Measurements from ENCODE around the gene UAP1L1. TPM values are rescaled to one million over a fixed set of nuclear protein-coding genes. Genes with fewer than 3 reads are reported as not detected.
A peak's percentile ranks its signal among the peaks of the same experiment; 100 is the strongest.

UAP1L1 gene
- total and polyA plus RNA-seq, 2 of the 4 experiments (the other 2 are of a cell fraction), result 2.3 to 9.8 TPM

- Histone ChIP-seq H4K8ac (ENCODE audit: low read depth in 2 of 2, low read length in 2 of 2) (no peak overlapping the region), H3K23ac (ENCODE audit: low read depth, low read length) (no peak overlapping the region), H4K91ac (ENCODE audit: insufficient read depth, low read depth, low read length) (no peak overlapping the region), H3K14ac (replicated peaks; ENCODE audit: low read depth, low read length) (no peak overlapping the region), H3K4me2 (ENCODE audit: low read depth, low read length) (no peak overlapping the region), H3K4me3 (ENCODE audit: insufficient read depth, low read depth, low read length) (no peak overlapping the region), H3K9me3 (ENCODE audit: control insufficient read depth, insufficient read depth, low read length) (no peaks in the 10 kb centered on the region), H2AFZ (replicated peaks; ENCODE audit: low read length, poor library complexity) (peak overlapping the region; percentile 53), H2BK5ac (ENCODE audit: low read depth, low read length, poor library complexity, severe bottlenecking) (no peak overlapping the region), H3K27ac (ENCODE audit: insufficient read depth, low read length) (no peak overlapping the region), H3K56ac (ENCODE audit: extremely low read depth, insufficient read depth, low read length) (no peak overlapping the region), H3K4me1 (ENCODE audit: control insufficient read depth, insufficient read depth, low read length) (no peaks in the 10 kb centered on the region), H2AK9ac (replicated peaks; ENCODE audit: low read depth, low read length, poor library complexity) (peak overlapping the region; percentile 91), H4K5ac (ENCODE audit: low read depth, low read length) (no peak overlapping the region), H3K4ac (ENCODE audit: low read depth, low read length) (no peak overlapping the region), H3K9ac (ENCODE audit: low read depth, low read length) (no peak overlapping the region), H2BK20ac (ENCODE audit: low read depth, low read length) (no peak overlapping the region), H3K79me1 (ENCODE audit: low read depth in 1 of 2, low read length in 2 of 2) (no peaks in the 10 kb centered on the region), H3K36me3 (ENCODE audit: control insufficient read depth, insufficient read depth, low read length) (peaks cover 12% of the 10 kb centered on the region), H3K18ac (ENCODE audit: low read depth, low read length) (no peak overlapping the region), H3K27me3 (ENCODE audit: control insufficient read depth, insufficient read depth, low read length) (peaks cover 2% of the 10 kb centered on the region; the same call in 1 of the 2 replicates), H3K9me1 (ENCODE audit: insufficient read depth, low read length) (no peaks in the 10 kb centered on the region), H4K20me1 (ENCODE audit: insufficient read depth, low read length) (no peaks in the 10 kb centered on the region; the same call in 1 of the 2 replicates), H2AK5ac (ENCODE audit: low read depth, low read length) (no peak overlapping the region), H2BK15ac (ENCODE audit: low read depth, low read length) (no peak overlapping the region), H2BK120ac (ENCODE audit: low read depth, low read length) (no peak overlapping the region)
- DNase-seq (peak; percentile 77), ATAC-seq (ENCODE audit: low read depth) (peak; percentile 97)
- TF ChIP-seq RAD21 (IDR thresholded peaks at IDR 0.05; ENCODE audit: low read length), result peak; percentile 87
- no peak for TF ChIP-seq FOS (IDR thresholded peaks at IDR 0.05; ENCODE audit: low read depth, low read length)
- TF ChIP-seq MAZ (IDR thresholded peaks at IDR 0.05; ENCODE audit: borderline replicate concordance, low read depth, low read length), result peak; percentile 41; the same call in 1 of the 2 replicates
- peak; percentile 88 for TF ChIP-seq CTCF (conservative IDR thresholded peaks at IDR 0.05; ENCODE audit: low read depth, low read length)
- peak; percentile 80 for TF ChIP-seq SMC3 (IDR thresholded peaks at IDR 0.05; ENCODE audit: low read depth, low read length)
- POLR2A ChIA-PET (ENCODE audit: unreplicated experiment), result no interaction called here
- 10% methylated on average over 10 of the region's 24 CpGs; no CpG with 5 or more reads in 1 of the 2 experiments for WGBS, 2 experiments (ENCODE audit: extremely low coverage in 2 of 2, insufficient read length in 1 of 2)
- intact Hi-C loops (cut with micrococcal nuclease) (loop anchor here (1.0 kb wide), 3 partner anchors 87 to 248 kb away; no protein-coding TSS in a partner anchor), in situ Hi-C loops (cut with MboI; ENCODE audit: low sequenced_read_pairs) (loop anchor here (10.0 kb wide), 1 partner anchor 250 kb away; no protein-coding TSS in a partner anchor), dilution Hi-C loops (cut with HindIII; ENCODE audit: low sequenced_read_pairs, unreplicated experiment) (no loop called here)
- BruUV-seq (replicated peaks), result no TSS peak
- CTCF ChIA-PET, result interaction anchor here (0.6 to 3.1 kb wide), 8 partner anchors 12 to 248 kb away, joined by 3 to 27 read pairs (median 4); partner anchors contain the start of gene NPDC1
Observed at GRCh38 chr9:137034709-137035506, 42.4 kb upstream of the UAP1L1 start.
